Breast epithelium (tissue), 3 donors: ENCODE measurements around the gene ATP2B2.

ENCODE experiments used
- CTCF ChIP-seq, 3 donors: fragments of 450-650 bp; IDR thresholded peaks; one replicate each; pipeline ENCODE4 v1.5.1; 2016 to 2017; ENCODE audit warnings: antibody characterized with exemption in 3 of 3, mild to moderate bottlenecking in 3 of 3, moderate library complexity in 3 of 3
- POLR2A ChIP-seq: fragments of 450-650 bp; IDR thresholded peaks from one replicate; pipeline ENCODE4 v1.6.1; 2016; ENCODE audit warnings: antibody characterized with exemption, mild to moderate bottlenecking, moderate library complexity
- POLR2AphosphoS5 ChIP-seq, 3 donors: sonication (generic); formaldehyde crosslinking; IDR thresholded peaks; one replicate each; pipeline ENCODE4 v1.6.1; 2017; ENCODE audit warnings: antibody characterized with exemption in 3 of 3

DNA sequence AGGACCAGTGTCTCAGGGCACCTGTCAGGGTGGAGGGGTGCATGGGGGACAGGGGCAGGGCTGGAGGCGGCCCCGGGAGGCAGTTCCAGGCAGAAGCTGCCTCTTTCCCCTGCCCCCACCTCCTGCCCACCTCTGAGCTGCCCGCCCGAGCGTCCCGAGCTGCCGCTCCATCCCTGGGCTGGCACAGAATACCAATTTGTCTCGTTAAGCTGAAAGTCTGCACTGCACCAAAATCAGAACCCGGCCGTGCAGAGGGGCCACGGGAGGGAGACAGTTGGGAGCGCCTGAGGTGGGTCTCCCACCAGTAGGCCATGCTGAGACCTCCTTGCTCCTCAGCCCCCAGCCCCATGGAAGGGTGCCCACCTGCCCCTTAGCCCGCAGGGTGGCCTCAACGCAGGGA, 1.3 kb upstream of the ATP2B2 start:
- TF ChIP-seq CTCF (IDR thresholded peaks at IDR 0.05): no peak
- TF ChIP-seq POLR2A: no peak
- TF ChIP-seq POLR2AphosphoS5 (IDR thresholded peaks at IDR 0.05): no peak
